Measurements from ENCODE around the gene TBK1. TPM values are rescaled to one million over a fixed set of nuclear protein-coding genes. Genes with fewer than 3 reads are reported as not detected.
A peak's percentile ranks its signal among the peaks of the same experiment; 100 is the strongest.

TBK1 gene
- total and polyA plus RNA-seq, 2 of the 13 experiments (the other 11 are each of a cell fraction or from before 2014, with no cell fraction given) = 10.3 to 25.2 TPM

DNA sequence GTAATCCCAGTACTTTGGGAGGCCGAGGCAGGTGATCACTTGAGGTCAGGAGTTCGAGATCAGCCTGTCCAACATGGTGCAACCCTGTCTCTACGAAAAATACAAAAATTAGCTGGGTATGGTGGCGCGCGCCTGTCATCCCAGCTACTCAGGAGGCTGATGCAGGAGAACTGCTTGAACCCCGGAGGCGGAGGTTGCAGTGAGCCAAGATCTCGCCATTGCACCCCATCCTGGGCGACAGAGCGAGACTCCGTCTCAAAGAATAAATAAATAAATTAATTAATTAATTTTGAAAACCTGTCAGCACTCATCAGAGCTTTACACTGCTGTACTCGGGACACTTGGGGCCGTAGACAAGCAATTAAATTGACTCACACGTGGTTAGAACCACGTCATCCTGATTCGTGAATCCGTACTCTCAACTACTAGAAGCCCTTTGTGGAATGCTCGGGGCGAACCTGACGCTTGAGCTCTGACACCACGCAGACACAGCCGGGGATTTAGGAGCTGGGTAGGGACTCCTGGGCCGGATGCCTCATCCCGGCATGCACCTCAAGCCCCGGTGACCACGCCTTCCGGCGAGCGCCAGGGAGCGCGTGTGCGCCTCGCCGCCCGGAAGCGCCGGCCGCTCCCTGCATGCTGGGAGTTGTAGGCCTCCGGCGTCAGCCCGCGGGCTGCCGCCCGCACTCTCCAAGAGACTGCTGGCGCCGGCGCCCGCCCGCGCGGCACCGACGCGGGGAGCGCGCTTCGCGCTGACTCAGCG lies 48.0 kb upstream of the TBK1 start, which contains the start of gene XPOT (continued):
- TF ChIP-seq, protein P1, sequence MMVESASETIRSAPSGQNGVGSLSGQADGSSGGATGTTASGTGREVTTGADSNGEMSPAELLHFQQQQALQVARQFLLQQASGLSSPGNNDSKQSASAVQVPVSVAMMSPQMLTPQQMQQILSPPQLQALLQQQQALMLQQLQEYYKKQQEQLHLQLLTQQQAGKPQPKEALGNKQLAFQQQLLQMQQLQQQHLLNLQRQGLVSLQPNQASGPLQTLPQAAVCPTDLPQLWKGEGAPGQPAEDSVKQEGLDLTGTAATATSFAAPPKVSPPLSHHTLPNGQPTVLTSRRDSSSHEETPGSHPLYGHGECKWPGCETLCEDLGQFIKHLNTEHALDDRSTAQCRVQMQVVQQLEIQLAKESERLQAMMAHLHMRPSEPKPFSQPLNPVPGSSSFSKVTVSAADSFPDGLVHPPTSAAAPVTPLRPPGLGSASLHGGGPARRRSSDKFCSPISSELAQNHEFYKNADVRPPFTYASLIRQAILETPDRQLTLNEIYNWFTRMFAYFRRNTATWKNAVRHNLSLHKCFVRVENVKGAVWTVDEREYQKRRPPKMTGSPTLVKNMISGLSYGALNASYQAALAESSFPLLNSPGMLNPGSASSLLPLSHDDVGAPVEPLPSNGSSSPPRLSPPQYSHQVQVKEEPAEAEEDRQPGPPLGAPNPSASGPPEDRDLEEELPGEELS (CRISPR knock-in tag; IDR thresholded peaks at IDR 0.05) = no peak
- TF ChIP-seq, protein P2, sequence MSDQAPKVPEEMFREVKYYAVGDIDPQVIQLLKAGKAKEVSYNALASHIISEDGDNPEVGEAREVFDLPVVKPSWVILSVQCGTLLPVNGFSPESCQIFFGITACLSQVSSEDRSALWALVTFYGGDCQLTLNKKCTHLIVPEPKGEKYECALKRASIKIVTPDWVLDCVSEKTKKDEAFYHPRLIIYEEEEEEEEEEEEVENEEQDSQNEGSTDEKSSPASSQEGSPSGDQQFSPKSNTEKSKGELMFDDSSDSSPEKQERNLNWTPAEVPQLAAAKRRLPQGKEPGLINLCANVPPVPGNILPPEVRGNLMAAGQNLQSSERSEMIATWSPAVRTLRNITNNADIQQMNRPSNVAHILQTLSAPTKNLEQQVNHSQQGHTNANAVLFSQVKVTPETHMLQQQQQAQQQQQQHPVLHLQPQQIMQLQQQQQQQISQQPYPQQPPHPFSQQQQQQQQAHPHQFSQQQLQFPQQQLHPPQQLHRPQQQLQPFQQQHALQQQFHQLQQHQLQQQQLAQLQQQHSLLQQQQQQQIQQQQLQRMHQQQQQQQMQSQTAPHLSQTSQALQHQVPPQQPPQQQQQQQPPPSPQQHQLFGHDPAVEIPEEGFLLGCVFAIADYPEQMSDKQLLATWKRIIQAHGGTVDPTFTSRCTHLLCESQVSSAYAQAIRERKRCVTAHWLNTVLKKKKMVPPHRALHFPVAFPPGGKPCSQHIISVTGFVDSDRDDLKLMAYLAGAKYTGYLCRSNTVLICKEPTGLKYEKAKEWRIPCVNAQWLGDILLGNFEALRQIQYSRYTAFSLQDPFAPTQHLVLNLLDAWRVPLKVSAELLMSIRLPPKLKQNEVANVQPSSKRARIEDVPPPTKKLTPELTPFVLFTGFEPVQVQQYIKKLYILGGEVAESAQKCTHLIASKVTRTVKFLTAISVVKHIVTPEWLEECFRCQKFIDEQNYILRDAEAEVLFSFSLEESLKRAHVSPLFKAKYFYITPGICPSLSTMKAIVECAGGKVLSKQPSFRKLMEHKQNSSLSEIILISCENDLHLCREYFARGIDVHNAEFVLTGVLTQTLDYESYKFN (CRISPR knock-in tag; conservative IDR thresholded peaks at IDR 0.05) = no peak
- TF ChIP-seq ZNF776 (CRISPR knock-in tag; IDR thresholded peaks at IDR 0.05) (peak; percentile 5; the same call in 1 of the 2 replicates), RCOR2 (CRISPR knock-in tag; IDR thresholded peaks at IDR 0.05) (no peak), ZNF101 (CRISPR knock-in tag; IDR thresholded peaks at IDR 0.05; ENCODE audit: borderline replicate concordance, low read depth) (no peak), ZNF124 (CRISPR knock-in tag; IDR thresholded peaks at IDR 0.05) (no peak), ZNF720 (CRISPR knock-in tag; IDR thresholded peaks at IDR 0.05) (no peak), KMT2B (CRISPR knock-in tag; IDR thresholded peaks at IDR 0.05) (peak; percentile 80), SMARCE1 (IDR thresholded peaks at IDR 0.05; ENCODE audit: borderline replicate concordance) (no peak), STAG1 (CRISPR knock-in tag; IDR thresholded peaks at IDR 0.05) (no peak), ZNF224 (CRISPR knock-in tag; IDR thresholded peaks at IDR 0.05) (no peak), TCF7 (IDR thresholded peaks at IDR 0.05; ENCODE audit: low read depth) (no peak), RARA (CRISPR knock-in tag; IDR thresholded peaks at IDR 0.05) (no peak; the same call in 1 of the 2 replicates), ZNF230 (CRISPR knock-in tag; IDR thresholded peaks at IDR 0.05) (no peak), ZMAT3 (CRISPR knock-in tag; conservative IDR thresholded peaks at IDR 0.05) (no peak; the same call in 1 of the 2 replicates)
- TF ChIP-seq, protein P3, sequence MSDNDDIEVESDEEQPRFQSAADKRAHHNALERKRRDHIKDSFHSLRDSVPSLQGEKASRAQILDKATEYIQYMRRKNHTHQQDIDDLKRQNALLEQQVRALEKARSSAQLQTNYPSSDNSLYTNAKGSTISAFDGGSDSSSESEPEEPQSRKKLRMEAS (IDR thresholded peaks at IDR 0.05) = peak; percentile 85
- TF ChIP-seq, protein P4, sequence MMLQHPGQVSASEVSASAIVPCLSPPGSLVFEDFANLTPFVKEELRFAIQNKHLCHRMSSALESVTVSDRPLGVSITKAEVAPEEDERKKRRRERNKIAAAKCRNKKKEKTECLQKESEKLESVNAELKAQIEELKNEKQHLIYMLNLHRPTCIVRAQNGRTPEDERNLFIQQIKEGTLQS (CRISPR knock-in tag; IDR thresholded peaks at IDR 0.05) = no peak
- TF ChIP-seq, protein P5, sequence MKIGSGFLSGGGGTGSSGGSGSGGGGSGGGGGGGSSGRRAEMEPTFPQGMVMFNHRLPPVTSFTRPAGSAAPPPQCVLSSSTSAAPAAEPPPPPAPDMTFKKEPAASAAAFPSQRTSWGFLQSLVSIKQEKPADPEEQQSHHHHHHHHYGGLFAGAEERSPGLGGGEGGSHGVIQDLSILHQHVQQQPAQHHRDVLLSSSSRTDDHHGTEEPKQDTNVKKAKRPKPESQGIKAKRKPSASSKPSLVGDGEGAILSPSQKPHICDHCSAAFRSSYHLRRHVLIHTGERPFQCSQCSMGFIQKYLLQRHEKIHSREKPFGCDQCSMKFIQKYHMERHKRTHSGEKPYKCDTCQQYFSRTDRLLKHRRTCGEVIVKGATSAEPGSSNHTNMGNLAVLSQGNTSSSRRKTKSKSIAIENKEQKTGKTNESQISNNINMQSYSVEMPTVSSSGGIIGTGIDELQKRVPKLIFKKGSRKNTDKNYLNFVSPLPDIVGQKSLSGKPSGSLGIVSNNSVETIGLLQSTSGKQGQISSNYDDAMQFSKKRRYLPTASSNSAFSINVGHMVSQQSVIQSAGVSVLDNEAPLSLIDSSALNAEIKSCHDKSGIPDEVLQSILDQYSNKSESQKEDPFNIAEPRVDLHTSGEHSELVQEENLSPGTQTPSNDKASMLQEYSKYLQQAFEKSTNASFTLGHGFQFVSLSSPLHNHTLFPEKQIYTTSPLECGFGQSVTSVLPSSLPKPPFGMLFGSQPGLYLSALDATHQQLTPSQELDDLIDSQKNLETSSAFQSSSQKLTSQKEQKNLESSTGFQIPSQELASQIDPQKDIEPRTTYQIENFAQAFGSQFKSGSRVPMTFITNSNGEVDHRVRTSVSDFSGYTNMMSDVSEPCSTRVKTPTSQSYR (CRISPR knock-in tag; IDR thresholded peaks at IDR 0.05; ENCODE audit: borderline replicate concordance) = no peak
- TF ChIP-seq, protein P6, sequence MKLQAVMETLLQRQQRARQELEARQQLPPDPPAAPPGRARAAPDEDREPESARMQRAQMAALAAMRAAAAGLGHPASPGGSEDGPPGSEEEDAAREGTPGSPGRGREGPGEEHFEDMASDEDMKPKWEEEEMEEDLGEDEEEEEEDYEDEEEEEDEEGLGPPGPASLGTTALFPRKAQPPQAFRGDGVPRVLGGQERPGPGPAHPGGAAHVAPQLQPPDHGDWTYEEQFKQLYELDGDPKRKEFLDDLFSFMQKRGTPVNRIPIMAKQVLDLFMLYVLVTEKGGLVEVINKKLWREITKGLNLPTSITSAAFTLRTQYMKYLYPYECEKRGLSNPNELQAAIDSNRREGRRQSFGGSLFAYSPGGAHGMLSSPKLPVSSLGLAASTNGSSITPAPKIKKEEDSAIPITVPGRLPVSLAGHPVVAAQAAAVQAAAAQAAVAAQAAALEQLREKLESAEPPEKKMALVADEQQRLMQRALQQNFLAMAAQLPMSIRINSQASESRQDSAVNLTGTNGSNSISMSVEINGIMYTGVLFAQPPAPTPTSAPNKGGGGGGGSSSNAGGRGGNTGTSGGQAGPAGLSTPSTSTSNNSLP (IDR thresholded peaks at IDR 0.05; ENCODE audit: low read depth, low read length) = no peak
